HG03469 (cell line): ENCODE measurements around the gene KDELR3.

ENCODE experiments used
- ATAC-seq: cut with Tn5 transposase; IDR thresholded peaks from one replicate; pipeline ENCODE4 v1.9.1; 2021; ENCODE audit warnings: mild to moderate bottlenecking, moderate library complexity, moderate number of reproducible peaks; ENCODE audit not compliant: unreplicated experiment

KDELR3 gene

GRCh38 chr22:38510416-38510970 is 42.6 kb downstream of the KDELR3 start:
- no peak for ATAC-seq

GRCh38 chr22:38513063-38513462 is 45.2 kb downstream of the KDELR3 start:
- ATAC-seq = no peak

- ATAC-seq = no peak
Observed at GRCh38 chr22:38518620-38519019, 50.7 kb downstream of the KDELR3 start.

GRCh38 chr22:38519453-38520250 is 51.8 kb downstream of the KDELR3 start:
- ATAC-seq = no peak

GRCh38 chr22:38523029-38523428 is 55.1 kb downstream of the KDELR3 start:
- no peak for ATAC-seq

GRCh38 chr22:38523479-38523878 is 55.6 kb downstream of the KDELR3 start:
- no peak for ATAC-seq

- no peak for ATAC-seq
Observed at GRCh38 chr22:38524429-38524828, 56.5 kb downstream of the KDELR3 start.

- no peak for ATAC-seq
Observed at GRCh38 chr22:38531251-38531938, 63.5 kb downstream of the KDELR3 start.
